ENCODE measurements around the gene DHCR7.

DHCR7 gene

DNA sequence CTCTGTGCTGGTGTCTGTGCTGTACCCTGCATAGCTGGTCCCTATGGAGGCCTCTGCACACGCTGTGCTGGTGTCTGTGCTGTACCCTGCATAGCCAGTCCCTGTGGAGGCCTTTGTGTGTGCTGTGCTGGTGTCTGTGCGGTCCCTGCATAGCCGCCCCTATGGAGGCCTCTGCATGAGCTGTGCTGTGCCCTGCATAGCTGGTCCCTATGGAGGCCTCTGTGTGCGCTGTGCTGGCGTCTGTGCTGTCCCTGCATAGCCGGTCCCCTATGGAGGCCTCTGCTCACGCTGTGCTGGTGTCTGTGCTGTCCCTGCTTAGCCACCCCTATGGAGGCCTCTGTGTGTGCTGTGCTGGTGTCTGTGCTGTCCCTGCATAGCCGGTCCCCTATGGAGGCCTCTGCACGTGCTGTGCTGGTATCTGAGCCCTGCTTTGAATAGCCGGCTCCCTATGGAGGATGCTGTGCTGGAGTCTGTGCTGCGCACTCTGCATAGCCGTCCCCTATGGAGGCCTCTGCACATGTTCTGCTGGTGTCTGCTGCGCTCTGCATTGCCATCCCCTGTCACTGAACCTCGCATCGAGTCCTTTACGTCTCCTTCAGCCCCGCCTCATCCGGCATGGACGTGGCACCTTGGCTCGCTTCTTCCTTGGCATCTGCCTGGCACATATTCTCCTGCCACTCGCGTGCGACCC lies 11.0 kb upstream of the DHCR7 start:
- in situ Hi-C loops (cut with HindIII; ENCODE audit: low sequenced_read_pairs), result no loop called here

DNA sequence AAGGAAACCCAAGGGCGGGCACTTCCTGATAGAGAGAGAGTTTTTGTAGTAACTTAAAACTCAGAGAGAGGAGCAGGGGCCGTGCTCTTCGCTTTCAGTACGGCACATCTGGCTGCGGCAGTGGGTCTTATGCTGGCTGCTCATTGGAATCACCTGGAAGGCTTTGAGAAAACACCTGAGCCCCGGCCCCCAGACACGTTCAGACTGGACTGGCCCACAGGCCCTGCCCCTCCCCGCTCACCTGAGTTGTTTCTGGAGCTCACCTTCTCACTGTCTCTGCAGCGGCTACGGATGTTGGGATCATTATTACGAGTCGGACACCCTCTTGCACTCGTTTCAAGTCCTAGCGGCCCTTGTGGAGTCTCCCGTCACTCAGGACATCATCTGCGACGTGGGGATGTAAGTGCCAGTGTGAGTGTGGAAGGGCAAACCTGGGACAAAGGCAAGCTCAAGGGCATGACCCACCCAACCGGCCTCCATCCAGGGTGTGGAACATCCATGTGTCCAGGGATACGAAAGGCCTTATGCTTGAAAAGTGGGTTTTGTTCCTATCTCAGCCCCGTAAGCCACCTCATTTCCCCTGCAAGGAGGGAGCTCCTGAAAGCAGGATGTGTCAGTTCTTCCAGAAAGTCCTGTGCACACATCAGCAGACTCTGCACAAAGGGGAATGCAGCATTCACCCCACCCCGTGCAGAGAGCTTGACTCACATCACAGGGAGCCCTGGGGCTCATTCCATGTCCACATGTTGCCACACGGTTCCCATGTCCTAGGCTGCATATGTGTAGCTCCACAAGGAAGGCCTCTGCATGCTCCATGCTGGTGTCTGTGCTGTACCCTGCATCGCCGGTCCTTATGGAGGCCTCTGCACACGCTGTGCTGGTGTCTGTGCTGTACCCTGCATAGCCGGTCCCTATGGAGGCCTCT lies 10.2 kb upstream of the DHCR7 start:
- in situ Hi-C loops (cut with HindIII; ENCODE audit: low sequenced_read_pairs), result no loop called here

DNA sequence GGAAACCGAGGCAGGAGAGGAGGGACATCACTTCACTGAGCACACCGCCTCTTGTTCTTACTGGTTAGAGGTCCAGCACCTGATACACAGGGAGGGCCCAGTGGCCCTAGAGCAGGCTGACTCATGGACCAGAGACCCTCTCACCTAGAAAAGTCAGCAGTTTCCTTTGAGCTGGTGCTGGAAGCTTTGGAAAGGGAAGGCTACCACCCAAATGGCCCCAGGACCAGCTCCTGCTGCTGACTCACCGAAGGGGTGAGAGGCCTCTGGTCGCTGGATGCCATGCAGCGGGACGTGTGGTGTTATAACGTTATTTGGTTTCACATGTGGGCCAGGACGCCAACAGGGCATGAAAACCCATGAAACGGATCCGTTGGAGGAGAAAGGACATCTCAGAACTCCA lies 8.6 kb upstream of the DHCR7 start:
- in situ Hi-C loops (cut with HindIII; ENCODE audit: low sequenced_read_pairs), result no loop called here

DNA sequence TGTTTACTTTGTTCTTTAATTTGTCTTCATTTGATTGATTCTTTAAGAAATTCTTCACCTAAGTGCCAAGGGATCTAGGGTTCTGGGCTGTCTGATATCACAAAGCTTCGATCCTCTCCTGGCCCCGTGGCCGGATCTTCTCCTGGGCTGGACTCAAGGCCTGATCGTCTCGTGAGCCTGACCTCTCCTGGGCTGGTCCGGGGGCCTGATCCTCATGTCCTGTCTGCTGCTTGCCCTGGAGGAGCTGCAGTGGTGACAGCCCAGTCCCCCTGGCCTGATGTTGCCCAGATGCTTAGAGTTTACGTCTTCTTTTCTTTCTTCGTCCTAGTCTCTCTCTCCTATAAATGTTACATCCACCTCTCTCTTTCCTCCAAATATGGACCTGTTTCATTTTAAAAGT lies 8.1 kb upstream of the DHCR7 start:
- in situ Hi-C loops (cut with HindIII; ENCODE audit: low sequenced_read_pairs), result no loop called here

DNA sequence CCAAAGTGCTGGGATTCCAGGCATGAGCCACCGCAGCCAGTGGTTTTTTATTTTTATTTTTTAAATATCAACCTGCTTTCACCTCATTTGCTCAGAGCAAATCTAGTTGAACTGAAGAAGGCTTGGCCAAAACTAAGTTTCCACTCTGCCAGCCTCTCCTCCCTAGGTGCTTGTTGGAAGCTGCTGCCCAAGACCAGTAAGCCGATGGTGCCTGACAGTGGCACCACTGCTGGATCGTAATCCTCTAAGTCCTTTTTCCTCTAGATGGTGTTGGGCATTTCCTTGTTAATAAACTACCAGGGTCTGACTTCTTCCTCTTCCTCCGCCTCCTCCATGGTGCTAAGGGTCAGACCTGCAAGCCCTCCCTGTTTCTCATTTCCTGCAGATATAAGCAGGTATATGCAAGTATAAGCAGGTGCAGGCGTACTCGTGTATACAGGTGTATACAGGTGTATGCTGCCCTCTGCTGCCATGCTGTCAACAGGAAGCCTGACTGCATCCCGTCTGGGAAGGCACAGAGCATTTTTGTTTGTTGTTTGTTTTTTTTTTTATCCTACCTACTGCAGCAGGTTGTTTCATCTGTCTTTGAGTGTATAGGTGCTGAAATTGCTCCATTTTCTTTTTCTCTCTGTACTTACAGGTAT lies 6.4 kb upstream of the DHCR7 start:
- in situ Hi-C loops (cut with HindIII; ENCODE audit: low sequenced_read_pairs), result no loop called here

DNA sequence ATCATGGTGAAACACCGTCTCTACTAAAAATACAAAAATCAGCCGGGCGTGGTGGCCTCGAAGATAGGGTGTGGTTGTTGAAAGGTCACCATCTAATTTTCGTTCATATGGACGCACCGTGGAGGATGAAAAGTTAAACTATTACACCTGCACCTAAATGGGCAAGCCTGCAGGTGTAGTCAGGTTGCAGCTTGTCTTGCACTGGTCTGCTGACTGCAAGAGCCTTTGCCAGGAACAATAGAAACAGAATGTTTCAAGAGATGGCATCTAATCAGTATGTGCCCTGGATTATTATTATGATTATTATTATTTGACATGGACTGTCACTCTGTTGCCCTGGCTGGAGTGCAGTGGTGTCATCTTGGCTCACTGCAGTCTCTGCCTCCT lies 5.7 kb upstream of the DHCR7 start:
- in situ Hi-C loops (cut with HindIII; ENCODE audit: low sequenced_read_pairs), result no loop called here

DNA sequence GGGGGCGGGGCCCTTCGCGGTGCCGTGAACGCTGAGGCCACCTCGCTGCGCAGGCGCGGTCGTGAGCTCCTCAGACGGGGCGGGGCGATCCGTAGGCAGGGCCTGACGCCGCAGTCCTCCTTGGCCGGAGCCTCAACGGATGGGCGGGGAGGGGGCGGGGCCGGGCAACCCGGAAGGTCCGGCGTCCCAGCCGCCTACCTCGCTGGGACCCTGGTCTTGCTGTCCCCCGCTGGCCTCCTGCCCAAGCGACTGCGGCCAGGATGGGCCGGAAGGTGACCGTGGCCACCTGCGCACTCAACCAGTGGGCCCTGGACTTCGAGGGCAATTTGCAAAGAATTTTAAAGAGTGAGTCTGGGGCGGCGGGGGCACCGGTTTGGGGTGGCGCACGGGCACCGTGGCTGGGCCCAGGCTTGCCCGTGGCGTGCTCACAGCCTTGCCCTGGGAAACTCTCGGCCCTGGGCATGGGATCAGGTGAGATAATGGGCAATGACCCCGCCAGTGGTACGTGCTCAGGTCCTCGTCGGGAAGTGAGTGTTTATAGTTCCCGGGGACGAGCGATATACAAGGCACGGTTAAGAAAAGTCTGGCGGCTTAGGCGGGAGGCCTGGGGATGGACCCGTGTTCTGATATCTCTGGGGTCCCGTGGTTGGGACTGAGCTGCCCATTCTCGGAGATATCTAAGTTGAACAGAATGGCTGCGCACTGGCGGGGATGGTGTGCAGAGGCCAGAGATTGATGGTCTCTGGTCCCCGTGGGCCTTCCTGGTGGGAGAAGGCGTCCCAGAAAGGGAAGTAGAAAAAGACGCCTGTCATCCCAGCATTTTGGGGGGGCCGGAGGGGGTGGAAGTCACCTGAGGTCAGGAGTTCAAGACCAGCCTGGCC lies 5.1 kb upstream of the DHCR7 start, which contains the start of gene NADSYN1:
Gene NADSYN1 (plus strand): TSS at position 167 of the 881 bp plus-strand sequence. CDS start 94 bp downstream, at position 261.
- in situ Hi-C loops (cut with HindIII; ENCODE audit: low sequenced_read_pairs), result no loop called here

DNA sequence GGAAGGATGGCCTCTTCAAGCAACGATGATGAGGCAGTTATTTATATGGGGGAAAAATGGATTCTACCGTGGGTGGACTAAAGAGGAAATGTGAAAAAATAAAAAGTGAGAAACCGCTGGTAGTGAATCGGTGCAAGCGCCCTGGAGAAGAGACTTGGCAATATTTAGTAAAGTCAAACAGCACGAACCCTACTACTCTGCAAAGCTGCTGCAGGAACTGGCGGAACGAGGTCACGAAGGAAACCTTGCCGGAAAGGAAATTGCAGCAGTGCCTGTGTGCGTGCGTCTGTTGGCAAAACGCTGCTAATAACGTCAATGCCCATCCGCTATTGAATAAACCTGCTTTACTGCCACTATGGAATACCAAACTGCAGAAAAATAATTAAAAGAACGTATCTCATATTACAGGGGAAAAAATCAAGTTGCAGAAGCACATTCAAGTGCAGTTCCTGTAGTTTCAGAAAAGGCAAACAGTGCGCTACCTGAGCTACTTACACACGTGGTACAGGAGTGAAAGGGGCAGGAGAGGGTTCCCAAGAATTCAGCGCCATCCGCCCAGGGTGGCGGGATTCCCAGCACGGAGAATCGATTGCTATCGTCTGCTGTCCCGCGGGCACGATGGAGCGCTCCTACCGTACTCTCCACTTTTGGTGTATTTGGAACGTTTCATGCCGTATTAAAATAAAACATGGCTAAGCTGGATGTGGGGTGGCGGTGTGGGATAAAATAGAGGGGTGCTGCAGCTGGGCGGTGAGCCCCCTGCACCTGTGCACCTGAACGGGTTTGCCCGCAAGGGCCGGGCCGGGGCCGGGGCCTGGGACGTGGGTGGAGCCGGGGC lies 4.2 kb upstream of the DHCR7 start:
- in situ Hi-C loops (cut with HindIII; ENCODE audit: low sequenced_read_pairs), result no loop called here

DNA sequence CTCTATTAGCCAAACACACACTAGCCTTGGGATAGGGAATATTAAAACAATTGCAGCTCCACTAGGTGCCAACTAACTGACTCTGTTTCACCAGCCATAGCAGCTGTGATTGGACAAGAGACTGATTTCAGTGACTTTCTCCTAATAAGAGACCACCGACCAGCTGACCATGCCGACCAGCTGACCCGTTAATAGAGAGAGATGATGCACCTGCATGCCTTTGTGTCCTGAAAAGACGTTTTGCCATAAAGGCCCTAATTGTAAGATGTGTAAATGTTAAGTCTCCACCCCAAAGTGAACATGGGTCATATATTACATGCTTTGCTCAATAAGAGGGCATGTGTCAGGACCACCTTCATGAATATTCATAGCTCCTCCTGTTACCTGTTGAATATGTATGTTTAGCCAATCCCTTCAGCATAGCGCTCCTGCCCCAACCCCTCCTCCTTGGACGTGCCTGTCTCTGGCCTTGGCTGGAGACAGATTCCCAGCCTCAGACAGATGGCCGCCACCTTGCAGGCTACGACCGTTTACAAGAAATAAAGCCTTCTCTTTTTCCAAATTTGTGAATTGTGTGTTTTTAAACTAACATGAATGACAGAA lies 3.5 kb upstream of the DHCR7 start:
- in situ Hi-C loops (cut with HindIII; ENCODE audit: low sequenced_read_pairs), result no loop called here

DNA sequence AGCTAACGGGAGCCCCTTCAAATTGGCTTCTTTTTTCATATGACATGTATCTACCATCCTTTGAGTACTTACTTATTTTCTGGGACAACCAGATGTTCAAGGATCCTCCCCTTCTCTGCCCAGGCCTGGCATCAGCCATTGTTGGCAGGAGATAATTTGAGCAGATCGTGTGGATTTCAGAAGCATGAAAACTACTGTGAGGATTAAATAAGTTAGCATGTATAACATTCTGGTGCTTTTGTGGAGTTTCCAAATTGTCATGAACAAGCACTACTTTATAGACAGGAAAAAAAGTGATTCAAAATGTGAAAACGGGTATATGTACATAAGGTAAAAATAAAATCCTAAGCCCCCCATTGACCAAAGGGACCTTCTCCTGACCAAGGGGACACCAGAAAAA lies 2.7 kb upstream of the DHCR7 start:
- in situ Hi-C loops (cut with HindIII; ENCODE audit: low sequenced_read_pairs), result no loop called here

DNA sequence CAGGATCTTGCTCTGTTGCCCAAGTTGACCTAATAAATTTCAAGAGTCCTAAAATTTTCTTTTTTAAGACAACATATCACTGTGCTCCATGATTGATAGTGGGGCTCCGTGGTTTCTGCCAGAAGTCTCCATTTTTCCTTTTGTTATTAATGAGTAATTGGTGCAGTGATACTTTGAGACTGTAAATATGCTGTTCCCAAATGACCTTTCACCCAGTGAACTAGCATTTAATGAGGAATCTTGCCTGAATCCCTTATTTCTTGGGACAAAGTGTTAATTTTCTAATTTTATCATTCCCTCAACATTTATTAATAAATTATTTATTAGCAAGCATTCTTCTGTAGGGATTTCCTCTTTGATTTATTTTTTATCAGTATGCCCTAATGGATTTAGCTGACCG lies 2.3 kb upstream of the DHCR7 start:
- in situ Hi-C loops (cut with HindIII; ENCODE audit: low sequenced_read_pairs), result no loop called here

DNA sequence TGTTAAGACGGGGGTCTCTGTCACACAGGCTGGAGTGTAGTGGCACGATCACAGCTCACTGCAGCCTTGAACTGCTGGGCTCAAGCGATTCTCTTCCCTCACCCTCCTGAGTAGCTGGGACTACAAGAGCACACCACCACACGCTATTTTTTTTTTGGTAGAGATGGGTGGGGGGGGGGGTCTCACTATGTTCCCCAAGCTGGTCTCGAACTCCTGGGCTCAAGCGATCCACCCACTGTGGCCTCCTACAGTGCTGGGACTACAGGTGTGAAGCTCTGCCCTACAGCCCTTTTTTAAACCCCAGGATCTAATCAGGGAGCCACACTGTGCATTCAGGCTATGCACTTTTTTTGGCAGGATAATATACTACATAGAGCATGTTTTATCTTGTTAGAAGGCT lies 1.4 kb upstream of the DHCR7 start:
- in situ Hi-C loops (cut with HindIII; ENCODE audit: low sequenced_read_pairs), result no loop called here

DNA sequence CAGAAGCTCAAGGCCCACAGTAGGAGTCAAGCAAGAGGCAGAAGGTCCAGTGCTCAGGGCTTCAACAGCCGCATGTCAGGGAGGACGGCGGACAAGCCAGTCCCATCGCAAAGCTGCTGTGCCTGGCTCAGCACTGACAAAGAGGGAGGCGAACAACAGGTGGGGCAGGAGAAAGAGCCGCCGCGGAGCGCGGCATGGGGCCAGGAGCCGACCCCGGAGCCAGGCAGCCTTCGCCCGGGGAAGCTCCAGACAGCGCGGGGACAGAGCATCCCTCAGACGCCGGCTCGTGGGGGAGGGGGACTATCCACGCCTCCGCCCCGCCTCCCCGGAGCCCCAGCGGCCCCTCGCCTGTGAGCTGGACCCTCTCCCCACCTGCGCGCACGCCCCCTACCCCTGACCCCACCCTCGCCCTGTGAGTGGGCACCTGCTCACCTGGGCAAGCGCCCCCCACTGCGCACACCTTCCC lies 369 bp downstream of the DHCR7 start:
- in situ Hi-C loops (cut with HindIII; ENCODE audit: low sequenced_read_pairs), result no loop called here

DNA sequence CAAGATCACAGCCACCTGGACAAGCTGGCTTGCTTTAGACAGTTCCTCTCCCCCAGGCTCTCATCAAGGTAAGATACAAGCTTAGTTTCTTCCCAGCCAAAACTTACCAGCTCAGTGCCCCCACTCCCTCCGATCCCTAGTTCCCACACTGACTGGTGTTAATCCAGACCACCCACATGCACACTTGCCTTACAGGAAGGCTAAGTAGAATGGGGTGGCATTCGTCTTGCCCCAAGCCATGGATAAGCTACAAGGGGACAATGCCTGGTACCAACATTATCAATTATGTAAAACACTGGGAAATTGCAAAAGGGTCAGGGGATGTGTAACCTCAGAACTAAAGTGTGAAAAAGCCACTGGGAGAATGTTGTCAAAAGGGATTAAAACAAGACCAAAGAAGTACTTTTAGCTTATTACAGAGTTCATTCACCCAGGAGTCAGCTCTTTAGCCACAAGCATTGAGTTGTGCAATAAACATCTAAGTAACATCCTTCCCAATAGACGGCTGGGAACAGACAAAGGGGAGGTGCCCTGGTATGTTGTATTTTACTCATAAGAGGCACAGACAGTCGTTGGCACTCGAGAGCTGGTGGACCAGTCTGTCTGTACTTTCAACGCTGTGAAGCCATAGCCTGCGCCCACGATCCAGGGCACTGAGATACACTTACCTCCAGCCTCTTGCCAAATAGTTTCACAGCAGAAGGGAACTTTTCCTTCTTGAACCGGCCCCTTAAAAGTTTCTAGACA lies 1.1 kb downstream of the DHCR7 start:
- in situ Hi-C loops (cut with HindIII; ENCODE audit: low sequenced_read_pairs), result no loop called here

DNA sequence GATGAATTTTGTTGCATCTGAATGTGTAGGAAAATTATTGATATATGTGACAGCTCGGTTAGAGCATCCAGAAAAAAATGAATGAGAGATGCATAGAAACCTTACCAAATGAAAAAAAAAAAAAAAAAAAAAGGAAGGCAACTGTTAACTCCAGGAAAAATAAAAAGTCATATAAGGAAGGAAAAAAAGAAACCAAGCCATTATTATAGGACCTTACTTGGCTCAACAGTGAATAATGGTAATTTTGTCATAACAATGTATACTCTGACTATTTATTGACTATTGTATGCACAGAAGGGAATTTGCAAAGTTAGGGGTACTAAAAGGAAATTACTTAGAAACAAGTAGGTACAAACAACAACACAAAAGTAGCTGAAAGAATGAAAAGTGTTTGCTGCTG lies 2.0 kb downstream of the DHCR7 start:
- in situ Hi-C loops (cut with HindIII; ENCODE audit: low sequenced_read_pairs), result no loop called here

DNA sequence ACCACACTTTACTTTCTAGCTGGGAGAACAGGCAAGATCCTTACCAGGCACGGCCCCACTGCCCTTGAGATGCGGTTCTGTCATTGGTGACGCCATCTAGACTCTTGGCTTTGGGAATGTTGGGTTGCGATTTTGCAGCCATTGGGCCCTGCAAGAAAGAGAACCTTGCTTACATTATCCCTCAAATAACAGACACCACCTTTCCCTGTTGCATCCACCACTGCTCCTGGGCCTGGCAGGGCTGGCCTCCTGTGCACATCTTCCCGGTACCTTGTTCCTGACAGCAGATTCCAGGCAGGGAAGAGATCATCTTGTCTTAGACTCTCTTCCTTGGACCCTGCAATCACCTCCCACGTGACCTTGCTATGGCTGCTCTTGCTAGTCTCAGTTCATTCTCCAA lies 3.4 kb downstream of the DHCR7 start:
- in situ Hi-C loops (cut with HindIII; ENCODE audit: low sequenced_read_pairs), result no loop called here

DNA sequence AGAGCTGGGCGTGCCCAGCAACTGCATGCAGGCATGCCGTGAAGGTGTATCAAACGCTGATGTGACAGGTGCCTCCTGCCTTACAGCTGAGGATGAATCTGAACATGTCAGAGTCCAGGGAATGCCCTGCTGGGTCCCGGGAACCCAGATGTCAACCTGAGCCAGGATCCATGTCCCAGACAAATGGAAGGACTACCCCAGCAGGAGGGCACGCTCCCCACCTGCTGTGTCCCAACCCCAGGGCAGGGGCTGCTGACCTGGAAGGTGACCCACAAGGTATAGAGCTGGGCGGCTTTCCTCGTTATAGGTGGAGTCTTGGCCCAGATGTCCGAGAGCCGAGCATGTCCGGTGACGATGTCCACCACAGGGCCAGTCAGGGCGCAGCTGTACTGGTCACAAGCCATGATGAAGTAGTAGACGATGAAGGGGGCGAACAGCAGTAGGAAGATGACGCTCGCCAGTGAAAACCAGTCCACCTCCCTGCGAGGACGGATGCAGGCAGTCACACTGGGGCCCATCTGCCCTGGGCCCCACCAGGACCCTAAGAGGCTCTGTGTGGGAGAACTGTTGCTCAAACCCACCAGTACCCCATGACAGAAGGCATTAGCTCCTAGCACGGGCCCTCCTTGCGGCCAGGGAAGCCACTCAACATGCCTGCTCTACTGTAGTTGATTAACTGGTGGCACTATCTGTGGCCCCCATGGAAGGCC lies 4.3 kb downstream of the DHCR7 start:
- in situ Hi-C loops (cut with HindIII; ENCODE audit: low sequenced_read_pairs), result no loop called here

DNA sequence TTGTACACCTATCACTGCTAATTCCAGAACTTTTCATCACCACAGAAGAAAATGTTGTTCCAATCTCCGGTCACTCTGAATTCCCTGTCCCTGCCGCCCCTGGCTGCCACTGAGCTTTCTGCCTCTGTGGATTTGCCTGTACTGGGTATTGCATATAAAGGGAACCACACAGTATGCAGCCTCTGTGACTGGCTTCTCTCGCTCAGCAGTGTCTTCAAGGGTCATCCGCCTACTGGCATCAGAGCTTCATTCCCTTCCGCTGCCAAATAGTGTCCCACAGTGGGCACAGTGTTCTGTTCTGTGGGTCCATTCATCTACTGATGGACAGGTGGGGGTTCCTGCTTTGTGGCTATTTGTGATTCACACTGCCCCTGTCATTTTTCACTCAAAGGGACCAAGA lies 5.3 kb downstream of the DHCR7 start:
- in situ Hi-C loops (cut with HindIII; ENCODE audit: low sequenced_read_pairs), result no loop called here

All from DLD1 (cell line).